Thyroid gland (tissue), 4 donors: ENCODE measurements around the gene TTC12.

Experiments used
- CTCF ChIP-seq, 6 experiments: fragments of 200-600 bp in 3 of 6; fragments of 450-650 bp in 3 of 6; sonication (generic) in 3 of 6; IDR thresholded peaks; one replicate each; pipeline ENCODE4 v1.5.1; 2016 to 2019; ENCODE audit warnings: antibody characterized with exemption in 6 of 6, mild to moderate bottlenecking in 2 of 6, inconsistent platforms in 1 of 6, moderate library complexity in 1 of 6
- POLR2A ChIP-seq, 2 donors: fragments of 450-650 bp; IDR thresholded peaks; one replicate each; pipeline ENCODE4 v1.6.1; 2017; ENCODE audit warnings: antibody characterized with exemption in 2 of 2, mild to moderate bottlenecking in 2 of 2, moderate library complexity in 1 of 2

- no peak for TF ChIP-seq POLR2A (IDR thresholded peaks at IDR 0.05)
- no peak for TF ChIP-seq CTCF (IDR thresholded peaks at IDR 0.05)
These were observed 17.6 kb downstream of the TTC12 start for GRCh38 chr11:113332023-113332422.
